HPDE6-E6E7 (cell line): ENCODE results near the gene FBXW7.

ENCODE experiments used
- DNase-seq: peaks from one replicate; pipeline ENCODE4 v3.0.0; 2011; ENCODE audit warnings: missing footprints; ENCODE audit errors: extremely low spot score

The FBXW7 gene

GRCh38 chr4:152510349-152511147 lies 25.3 kb downstream of the FBXW7 start:
- no peak for DNase-seq

- no peak for DNase-seq
Observed at GRCh38 chr4:152509595-152510225, 26.2 kb downstream of the FBXW7 start.

- DNase-seq: no peak
Observed at GRCh38 chr4:152508818-152509217, 27.1 kb downstream of the FBXW7 start.

- DNase-seq: no peak
Observed at GRCh38 chr4:152508386-152508785, 27.5 kb downstream of the FBXW7 start.

DNA sequence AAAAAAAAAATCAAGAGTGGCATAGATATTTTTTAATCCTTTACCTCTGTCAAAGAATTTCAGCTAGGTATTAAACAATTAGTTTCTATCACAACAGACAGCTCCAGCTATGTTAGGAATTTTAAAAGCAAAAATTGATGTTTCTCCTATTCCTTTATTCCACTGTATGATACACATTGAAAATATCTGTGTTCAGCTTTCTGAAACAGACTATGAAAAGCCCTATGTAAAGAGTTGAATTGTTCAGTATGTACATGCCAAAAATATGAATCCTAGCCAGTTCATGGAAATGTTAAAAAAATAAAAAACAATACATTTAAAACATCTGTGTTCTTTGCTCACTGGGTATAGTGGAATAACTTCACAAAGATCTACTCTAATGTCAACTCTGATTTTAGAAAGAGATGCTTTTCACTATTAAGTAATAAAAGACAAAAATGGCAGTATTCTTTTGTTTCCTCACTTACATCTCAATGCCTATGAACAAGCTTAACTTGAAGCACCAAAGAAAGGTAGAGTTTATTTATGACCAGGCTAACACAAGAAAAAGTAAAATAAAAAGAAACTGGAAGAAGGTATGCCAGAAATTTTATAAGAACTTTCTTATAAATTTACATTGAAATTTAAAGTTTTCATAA lies 32.1 kb downstream of the FBXW7 start:
- no peak for DNase-seq

GRCh38 chr4:152501846-152502536 lies 33.9 kb downstream of the FBXW7 start:
- no peak for DNase-seq

DNA sequence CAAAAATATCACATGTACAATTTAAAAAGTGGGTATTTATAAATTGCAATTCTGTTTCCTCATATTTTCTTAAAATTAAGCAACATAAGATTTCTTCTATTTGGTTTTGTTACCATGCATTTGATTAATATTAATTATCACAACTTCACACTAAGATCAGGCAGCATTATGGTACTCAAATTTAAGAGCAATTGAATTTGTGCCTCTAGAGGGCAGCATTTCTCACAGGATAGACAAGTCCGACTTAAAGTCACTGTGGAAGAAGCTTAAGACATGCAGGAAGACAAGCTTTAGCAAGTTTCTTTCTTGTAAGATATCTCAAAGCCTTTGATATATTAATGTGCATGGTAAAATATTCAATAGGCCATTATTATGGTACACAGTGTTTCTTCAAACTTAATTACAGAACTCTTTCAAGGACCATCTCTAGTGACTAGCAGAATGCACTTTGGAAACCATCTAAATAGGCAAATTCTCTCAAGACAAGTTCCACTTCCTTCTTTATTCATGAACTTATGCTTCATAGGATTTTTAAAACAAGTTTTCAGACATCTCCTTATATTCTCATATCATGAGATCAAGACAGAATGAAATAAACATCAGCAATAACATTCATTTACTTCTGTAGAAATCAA lies 35.0 kb downstream of the FBXW7 start:
- peak; percentile 20 for DNase-seq

GRCh38 chr4:152500275-152500674 lies 35.6 kb downstream of the FBXW7 start:
- DNase-seq: no peak

- no peak for DNase-seq
Observed at GRCh38 chr4:152499344-152499743, 36.5 kb downstream of the FBXW7 start.

- DNase-seq: no peak
Observed at GRCh38 chr4:152494020-152494419, 41.9 kb downstream of the FBXW7 start.

- DNase-seq: no peak
Observed at GRCh38 chr4:152488246-152488645, 47.6 kb downstream of the FBXW7 start.

DNA sequence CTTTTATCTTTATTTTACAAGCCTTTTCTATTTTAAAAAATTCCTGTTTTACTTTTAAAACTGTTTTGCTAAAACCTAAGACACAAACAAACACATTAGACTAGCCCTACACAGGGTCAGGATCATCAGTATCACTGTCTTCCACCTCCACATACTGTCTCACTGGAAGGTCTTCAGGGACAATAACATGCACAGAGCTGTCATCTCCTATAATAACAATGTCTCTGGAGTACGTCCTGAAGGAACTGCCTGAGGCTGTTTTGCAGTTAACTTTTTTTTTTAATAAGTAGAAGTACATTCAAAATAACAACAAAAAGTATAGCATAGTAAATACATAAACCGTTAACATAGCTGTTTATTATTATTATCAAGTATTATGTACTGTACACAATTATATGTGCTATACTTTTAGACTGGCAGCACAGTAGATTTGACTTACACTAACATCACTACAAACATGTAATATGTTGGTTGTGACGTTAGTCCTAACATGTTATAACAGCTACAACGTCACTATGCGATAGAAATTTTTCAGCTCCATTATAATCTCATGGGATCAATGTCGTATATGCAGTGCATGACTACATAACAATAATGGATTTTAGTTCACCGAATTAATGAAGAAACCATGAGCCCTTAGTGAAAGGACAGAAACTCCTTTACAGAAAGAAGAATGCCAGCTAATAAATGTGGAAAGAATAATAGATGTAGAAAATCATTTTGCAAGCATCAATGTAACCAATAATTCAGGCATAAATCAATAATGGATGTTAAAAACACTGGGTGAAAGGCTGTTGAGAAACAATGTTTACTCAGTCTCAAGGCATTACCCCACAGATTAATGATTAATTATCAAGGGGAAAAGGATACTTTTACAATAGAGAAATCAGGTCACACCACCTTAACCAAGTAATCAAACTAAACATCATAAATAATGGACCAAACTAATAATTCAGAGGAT lies 49.2 kb downstream of the FBXW7 start:
- no peak for DNase-seq

- DNase-seq: peak; percentile 15
Observed at GRCh38 chr4:152485726-152486276, 50.1 kb downstream of the FBXW7 start.

- DNase-seq: no peak
Observed at GRCh38 chr4:152482211-152482610, 53.7 kb downstream of the FBXW7 start.

- no peak for DNase-seq
Observed at GRCh38 chr4:152480901-152481300, 55.0 kb downstream of the FBXW7 start.

DNA sequence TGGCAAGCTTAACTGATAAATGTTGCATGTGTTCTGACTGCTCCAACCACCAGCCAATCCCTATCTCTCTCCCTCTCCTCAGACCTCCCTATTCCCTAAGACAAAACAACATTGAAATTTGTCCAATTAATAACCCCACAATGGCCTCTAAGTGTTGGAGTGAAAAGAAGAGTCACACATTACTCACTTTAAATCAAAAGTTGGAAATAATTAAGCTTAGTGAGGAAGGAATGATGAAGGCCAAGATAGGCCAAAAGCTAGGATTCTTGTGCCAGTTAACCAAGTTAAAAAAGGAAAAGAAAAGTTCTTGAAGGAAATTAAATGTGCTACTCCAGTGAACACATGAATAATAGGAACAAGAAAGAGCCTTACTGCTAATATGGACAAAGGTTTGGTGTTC lies 55.6 kb downstream of the FBXW7 start:
- DNase-seq: no peak

- no peak for DNase-seq
Observed at GRCh38 chr4:152479428-152480026, 56.4 kb downstream of the FBXW7 start.

DNA sequence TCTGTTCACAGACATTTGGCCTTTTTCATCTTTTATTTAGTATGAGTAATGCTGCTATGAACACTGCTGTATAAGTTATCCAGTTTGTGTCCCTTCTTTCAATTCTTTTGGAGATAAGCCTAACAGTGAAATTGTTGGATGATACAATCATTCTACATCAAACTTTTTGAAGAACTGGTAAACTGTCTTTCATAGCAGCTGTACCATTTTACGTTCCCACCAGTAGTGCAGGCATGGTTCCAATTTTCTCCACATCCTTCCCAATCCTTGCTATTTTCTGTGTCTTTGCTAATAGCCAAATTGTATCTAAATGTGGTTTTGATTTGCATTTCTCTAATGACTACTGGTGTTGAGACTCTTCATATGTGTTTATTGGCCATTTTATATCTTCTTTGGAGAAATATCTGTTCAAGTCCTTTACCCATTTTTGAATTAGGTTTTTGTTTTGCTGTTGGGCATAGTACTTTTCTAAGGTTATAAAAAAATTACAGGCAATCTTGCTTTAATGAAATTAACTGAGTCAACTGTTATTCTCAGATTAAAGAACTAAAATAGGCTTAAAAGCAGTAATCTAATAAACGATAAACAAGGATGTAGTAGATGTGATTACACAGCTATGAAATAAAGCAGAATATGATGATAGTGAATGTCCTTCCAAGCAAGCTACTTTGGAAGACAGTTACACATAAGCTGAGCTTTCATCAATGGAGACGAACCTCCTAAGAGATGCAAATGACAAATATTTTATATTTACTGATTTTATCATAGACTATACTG lies 57.2 kb downstream of the FBXW7 start:
- DNase-seq: no peak

GRCh38 chr4:152476796-152477195 lies 59.1 kb downstream of the FBXW7 start:
- no peak for DNase-seq
